GM19328 (cell line): ENCODE measurements around the gene AOPEP.
"Not testable (repeated sequence)": the region's sequence is repeated elsewhere in the genome, so short reads cannot be mapped to it uniquely, and the experiment has no call there.

Experiments
- ATAC-seq: cut with Tn5 transposase; IDR thresholded peaks from one replicate; pipeline ENCODE4 v1.9.1; 2021; ENCODE audit warnings: mild to moderate bottlenecking, moderate library complexity; ENCODE audit not compliant: unreplicated experiment

AOPEP gene

GRCh38 chr9:94950579-94951323, 224.3 kb downstream of the AOPEP start:
- ATAC-seq: no peak

DNA sequence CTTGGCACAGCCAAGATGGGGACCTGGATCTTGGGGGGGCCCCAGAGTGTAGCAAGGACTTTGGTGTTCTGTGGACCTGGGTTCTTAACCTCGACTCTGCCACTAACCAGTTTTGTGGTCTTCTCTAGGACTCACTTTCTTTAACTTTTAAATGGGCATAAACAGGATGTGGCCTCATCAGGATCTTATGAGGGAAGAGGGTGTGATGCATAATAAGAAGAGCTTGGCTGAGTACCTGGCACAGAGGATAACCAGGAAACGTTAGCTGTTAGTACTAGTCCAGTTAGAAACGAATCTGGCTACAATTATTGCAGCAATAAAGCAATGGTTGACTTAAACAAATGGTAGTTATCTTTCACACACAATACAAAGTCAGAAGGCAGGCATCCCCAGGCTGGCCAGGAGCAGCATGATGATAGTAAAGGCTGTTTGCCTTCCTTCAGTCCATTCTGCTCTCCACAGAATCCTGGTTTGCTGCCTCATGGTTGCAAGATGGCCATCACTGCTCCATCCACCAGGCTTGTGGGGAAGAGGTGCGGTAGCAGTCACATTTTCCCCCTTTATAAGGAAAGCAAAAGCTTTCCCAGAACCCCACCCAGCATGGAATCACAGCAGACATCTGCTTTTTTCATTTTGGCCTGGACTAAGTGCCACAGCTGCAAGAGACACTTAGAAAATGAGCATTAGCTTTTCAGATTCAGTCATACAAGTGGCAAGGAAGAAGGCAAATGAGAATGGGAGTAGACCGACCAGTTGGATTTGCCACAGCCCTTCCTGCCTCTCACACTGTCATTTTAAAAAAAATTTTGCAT, 225.0 kb downstream of the AOPEP start:
- no peak for ATAC-seq

GRCh38 chr9:94952565-94953373, 226.3 kb downstream of the AOPEP start:
- no peak for ATAC-seq

DNA sequence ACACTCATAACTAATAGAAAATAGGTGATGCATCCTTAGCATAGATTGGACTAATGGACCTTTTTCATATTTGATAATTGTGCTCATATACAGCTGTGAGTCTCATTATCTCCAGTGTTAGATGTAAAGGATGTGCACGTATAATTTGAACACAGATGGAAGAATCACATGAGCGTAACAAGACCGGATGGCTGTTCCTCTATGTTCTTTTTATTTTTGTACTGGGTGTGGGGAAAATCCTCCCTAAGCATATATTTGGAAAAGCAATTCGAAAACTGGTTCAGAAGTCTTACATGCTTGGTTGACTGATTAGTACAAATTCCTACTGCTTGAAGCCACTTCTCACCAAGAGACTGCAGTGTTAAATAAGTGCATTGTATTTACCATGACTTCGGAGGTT, 230.2 kb downstream of the AOPEP start:
- no peak for ATAC-seq

GRCh38 chr9:94960964-94961363, 234.5 kb downstream of the AOPEP start:
- ATAC-seq: no peak

DNA sequence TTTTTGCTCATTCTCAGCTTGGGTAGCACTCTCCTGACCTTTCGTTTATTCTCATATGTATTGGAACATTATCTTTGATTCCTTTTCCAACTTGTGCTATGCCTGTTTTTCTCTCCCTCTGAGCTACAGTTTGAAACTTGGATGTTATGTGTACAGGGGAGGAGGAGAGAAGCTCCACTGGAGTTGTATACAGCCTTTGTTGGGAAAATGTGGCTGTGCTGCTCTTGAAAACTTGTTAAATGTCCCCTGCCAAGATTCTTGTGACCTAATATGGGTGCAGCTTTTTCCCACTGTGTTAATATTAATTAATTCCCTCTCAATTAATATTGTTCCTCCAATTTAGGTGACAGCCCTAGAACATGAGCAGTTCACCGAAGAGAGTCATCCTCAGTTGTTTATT, 235.4 kb downstream of the AOPEP start:
- no peak for ATAC-seq

DNA sequence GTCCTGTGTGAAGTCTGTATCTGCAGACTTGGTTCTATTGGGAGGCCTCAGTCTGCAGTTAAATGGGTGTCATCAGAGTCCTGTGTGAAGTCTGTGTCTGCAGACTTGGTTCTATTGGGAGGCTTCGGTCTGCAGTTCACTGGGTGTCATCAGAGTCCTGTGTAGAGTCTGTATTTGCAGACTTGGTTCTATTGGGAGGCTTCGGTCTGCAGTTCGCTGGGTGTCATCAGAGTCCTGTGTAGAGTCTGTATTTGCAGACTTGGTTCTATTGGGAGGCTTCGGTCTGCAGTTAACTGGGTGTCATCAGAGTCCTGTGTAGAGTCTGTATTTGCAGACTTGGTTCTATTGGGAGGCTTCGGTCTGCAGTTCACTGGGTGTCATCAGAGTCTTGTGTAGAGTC, 239.1 kb downstream of the AOPEP start:
- ATAC-seq: not testable (repeated sequence)

- ATAC-seq: not testable (repeated sequence)
These were observed 239.5 kb downstream of the AOPEP start for GRCh38 chr9:94966046-94966445.

DNA sequence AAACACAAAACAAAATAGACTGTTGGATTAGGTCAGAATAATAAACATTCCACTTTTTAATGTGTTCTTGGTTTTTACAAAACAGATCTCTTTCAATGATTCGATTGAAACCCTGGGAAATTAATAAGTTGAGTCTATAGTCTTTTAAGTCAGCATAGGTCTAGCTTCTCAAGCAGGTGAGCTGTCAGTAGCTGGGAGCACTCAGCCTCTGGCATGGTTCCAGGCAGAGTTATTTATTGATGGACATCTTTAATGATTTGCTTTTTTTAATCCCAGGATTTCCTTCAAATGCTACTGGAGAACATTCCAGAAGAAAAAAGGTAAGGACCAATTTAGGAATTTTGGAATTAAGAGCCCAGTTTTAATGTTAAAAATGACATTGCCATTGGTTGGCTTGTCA, 241.0 kb downstream of the AOPEP start:
- ATAC-seq: no peak

DNA sequence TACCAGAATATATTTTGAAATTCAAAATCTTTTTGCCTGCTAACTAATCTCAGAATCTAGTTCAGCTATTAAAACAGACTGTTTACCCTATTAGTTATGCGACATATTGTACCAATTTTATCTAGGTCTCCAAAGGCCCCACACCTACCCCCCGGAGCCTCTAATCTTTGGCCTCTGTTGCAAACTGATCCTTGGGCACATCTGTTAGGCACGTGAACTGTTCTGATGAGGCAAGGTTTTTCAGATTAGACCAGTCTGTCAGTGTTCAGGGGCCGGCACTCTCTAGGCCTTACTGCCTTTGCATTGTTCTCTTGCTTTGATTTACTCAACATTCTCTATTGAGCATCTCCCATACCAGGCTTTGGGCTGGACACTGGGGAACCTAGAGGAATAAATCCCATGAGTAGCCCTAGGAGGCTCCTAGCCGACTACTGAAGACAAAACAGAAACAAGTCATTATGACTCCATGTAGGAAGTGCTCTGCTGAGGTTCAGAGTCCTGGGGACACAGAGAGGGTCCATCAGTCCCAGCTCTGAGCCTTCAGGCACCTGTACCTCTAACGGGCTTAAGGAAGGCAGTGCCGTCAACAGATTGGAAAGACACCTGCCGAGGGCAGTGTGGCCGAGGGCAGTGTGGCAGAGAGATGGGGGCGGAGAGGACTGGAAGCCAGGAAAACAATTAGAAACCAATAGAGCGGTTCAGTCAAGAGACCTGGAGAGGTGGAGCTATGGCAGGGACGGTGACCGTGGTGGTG, 245.1 kb downstream of the AOPEP start:
- ATAC-seq: no peak

GRCh38 chr9:94973451-94973941, 247.0 kb downstream of the AOPEP start:
- ATAC-seq: no peak

GRCh38 chr9:94974154-94974879, 247.8 kb downstream of the AOPEP start:
- no peak for ATAC-seq

- no peak for ATAC-seq
These were observed 249.0 kb downstream of the AOPEP start for GRCh38 chr9:94975480-94975879.

GRCh38 chr9:94976077-94976476, 249.6 kb downstream of the AOPEP start:
- ATAC-seq: no peak

- no peak for ATAC-seq
These were observed 250.9 kb downstream of the AOPEP start for GRCh38 chr9:94977416-94977815.

DNA sequence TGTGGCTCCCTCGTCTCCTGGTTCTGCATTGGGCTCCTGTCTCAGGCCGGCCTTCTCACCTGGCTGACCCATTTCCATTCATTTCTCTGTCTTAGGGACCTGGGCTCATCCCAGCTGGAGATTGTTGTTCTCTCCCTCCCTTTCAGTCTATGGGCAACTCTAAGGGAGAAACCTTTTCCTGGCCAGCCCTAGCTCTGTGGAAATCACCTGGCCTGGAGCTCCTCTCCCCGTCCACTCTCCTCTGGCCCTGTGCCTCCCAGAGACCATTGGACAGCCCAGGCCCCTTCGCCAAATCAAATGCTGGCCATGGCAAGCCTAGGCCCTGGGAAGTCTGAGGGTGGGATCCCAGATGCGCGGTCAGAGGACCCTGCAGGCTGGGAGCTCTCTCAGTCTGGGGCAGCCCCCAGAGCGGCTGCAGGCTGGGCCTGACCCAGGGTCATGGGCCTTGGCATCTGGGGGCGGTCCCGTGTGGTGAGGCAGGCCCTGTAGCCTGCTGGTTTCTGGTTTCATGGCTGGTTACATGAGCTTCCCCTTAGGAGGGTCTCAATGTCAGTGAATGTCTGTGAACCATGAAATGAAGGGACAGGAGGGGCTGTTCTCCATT, 253.5 kb downstream of the AOPEP start:
- no peak for ATAC-seq

GRCh38 chr9:94980947-94981722, 254.6 kb downstream of the AOPEP start:
- ATAC-seq: no peak

GRCh38 chr9:94981723-94982090, 255.2 kb downstream of the AOPEP start:
- no peak for ATAC-seq

DNA sequence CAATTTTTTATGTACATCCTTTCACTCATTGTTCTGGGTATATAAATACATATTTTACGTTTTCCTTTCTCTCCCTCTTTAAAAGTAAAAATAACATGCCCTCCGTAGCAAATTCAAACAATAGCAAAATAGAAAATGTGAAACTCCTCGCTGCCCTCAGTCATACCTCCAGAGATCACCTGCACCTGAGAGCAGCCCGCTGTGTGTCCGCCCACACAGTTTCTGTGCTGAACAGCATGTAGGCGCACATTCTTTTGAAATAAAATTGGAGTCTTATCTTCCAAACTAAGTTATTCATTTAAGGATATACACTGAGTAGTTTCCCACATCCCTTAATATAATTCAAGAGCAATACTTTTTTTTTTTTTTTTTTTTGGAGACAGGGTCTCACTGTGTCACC, 255.7 kb downstream of the AOPEP start:
- ATAC-seq: no peak
